Measurements from ENCODE around the gene TMEM217. TPM values are rescaled to one million over a fixed set of nuclear protein-coding genes. Genes with fewer than 3 reads are reported as not detected.
"Not testable (repeated sequence)": the region's sequence is repeated elsewhere in the genome, so short reads cannot be mapped to it uniquely, and the experiment has no call there.

Gene TMEM217
- total RNA-seq, 1 experiment from 2014 or later = 2.4 TPM

DNA sequence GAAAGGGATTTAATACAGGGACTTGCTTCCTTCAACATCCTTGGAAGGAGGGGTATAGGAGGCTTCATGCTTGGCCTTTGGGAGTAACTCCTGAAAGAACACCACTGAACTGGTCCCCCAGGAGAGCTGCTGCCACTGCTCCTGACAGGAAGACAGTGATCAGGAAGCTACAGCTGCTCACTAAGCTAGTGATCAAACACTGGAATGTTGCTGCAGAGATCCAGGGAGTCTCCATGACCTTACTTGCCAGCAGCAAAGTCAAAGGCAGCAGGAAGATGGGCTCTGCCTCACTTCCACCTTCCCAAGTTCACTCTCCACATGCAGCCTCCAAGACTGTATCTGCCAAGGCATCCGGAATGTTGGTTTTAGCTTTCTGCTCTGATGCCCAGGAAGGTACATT lies 56.2 kb downstream of the TMEM217 start:
- H3K79me2 ChIP-seq (ENCODE audit: low read length) = no peaks in the 10 kb centered on the region
- CTCF ChIA-PET = no interaction called here
- H4K20me1 ChIP-seq (ENCODE audit: low read length) = no peaks in the 10 kb centered on the region
- H3K4me1 ChIP-seq (ENCODE audit: insufficient read depth, low read length) = peaks cover 10% of the 10 kb centered on the region; the same call in 1 of the 2 replicates
- no peak for DNase-seq
- H3F3A ChIP-seq (ENCODE audit: low read length, unreplicated experiment) = no peaks in the 10 kb centered on the region
- no peaks in the 10 kb centered on the region for H3K9me3 ChIP-seq (ENCODE audit: low read length)
- H2AFZ ChIP-seq (ENCODE audit: low read length) = no peak overlapping the region
- BruUV-seq (replicated peaks) = no TSS peak
- ATAC-seq = no peak
- no peak overlapping the region for H3K9ac ChIP-seq (ENCODE audit: low read length)
- no peak overlapping the region for H3K4me2 ChIP-seq (ENCODE audit: low read length)
- intact Hi-C loops (cut with micrococcal nuclease) = loop anchor here (10.0 kb wide), 1 partner anchor 317 kb away; the partner anchor contains the start of gene C6orf89
- POLR2A ChIA-PET (ENCODE audit: unreplicated experiment) = no interaction called here
- TF ChIP-seq CTCF (conservative IDR thresholded peaks at IDR 0.05; ENCODE audit: low read depth, low read length) = no peak
- no peak for TF ChIP-seq EZH2 (IDR thresholded peaks at IDR 0.05; ENCODE audit: low read length, unreplicated experiment)
- no peak for TF ChIP-seq EZH2phosphoT487 (IDR thresholded peaks at IDR 0.05; ENCODE audit: borderline replicate concordance, low read length)
- no peak overlapping the region for H3K27ac ChIP-seq (ENCODE audit: low read length)
- no peak overlapping the region for H3K4me3 ChIP-seq (ENCODE audit: low read length)
- no peaks in the 10 kb centered on the region for H3K36me3 ChIP-seq (ENCODE audit: low read depth, low read length)
- no peaks in the 10 kb centered on the region for H3K27me3 ChIP-seq (ENCODE audit: low read length)
- H3K9me2 ChIP-seq (replicated peaks; ENCODE audit: low read length) = no peaks in the 10 kb centered on the region

DNA sequence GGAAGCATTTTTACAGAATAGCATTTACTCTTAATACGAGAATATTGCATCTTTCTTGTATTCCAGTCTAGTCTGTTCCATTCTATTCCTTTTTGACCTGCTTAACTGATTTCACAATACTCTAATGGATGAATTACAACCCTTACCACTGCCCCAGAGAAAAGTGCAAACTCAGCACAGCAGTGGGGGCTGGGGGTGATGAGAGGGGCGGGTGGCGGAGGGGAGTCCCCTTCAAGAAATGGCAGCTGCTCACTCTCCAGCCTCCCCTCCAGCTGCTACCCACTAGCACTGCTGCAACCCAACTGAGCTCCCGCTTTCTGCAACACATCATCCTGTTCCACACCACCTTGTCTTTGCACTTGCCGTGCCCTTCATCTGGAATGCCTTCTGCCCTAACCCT lies 57.9 kb downstream of the TMEM217 start:
- H3K79me2 ChIP-seq (ENCODE audit: low read length) = no peaks in the 10 kb centered on the region
- H3K27ac ChIP-seq (ENCODE audit: low read length) = no peak overlapping the region
- H3K9ac ChIP-seq (ENCODE audit: low read length) = no peak overlapping the region
- DNase-seq (no peak), ATAC-seq (no peak)
- ChIA-PET CTCF (no interaction called here), POLR2A (ENCODE audit: unreplicated experiment) (no interaction called here)
- no peaks in the 10 kb centered on the region for H3K36me3 ChIP-seq (ENCODE audit: low read depth, low read length)
- peaks cover 10% of the 10 kb centered on the region; the same call in 1 of the 2 replicates for H3K4me1 ChIP-seq (ENCODE audit: insufficient read depth, low read length)
- H3K27me3 ChIP-seq (ENCODE audit: low read length) = no peaks in the 10 kb centered on the region
- BruUV-seq (replicated peaks) = no TSS peak
- no peaks in the 10 kb centered on the region for H3K9me3 ChIP-seq (ENCODE audit: low read length)
- intact Hi-C loops (cut with micrococcal nuclease) = loop anchor here (10.0 kb wide), 1 partner anchor 315 kb away; the partner anchor contains the start of gene C6orf89
- H3K9me2 ChIP-seq (replicated peaks; ENCODE audit: low read length) = no peaks in the 10 kb centered on the region
- no peak overlapping the region for H2AFZ ChIP-seq (ENCODE audit: low read length)
- no peak overlapping the region for H3K4me2 ChIP-seq (ENCODE audit: low read length)
- no peak overlapping the region for H3K4me3 ChIP-seq (ENCODE audit: low read length)
- H3F3A ChIP-seq (ENCODE audit: low read length, unreplicated experiment) = no peaks in the 10 kb centered on the region
- TF ChIP-seq EZH2phosphoT487 (IDR thresholded peaks at IDR 0.05; ENCODE audit: borderline replicate concordance, low read length) (no peak), EZH2 (IDR thresholded peaks at IDR 0.05; ENCODE audit: low read length, unreplicated experiment) (no peak), CTCF (conservative IDR thresholded peaks at IDR 0.05; ENCODE audit: low read depth, low read length) (no peak)
- no peaks in the 10 kb centered on the region for H4K20me1 ChIP-seq (ENCODE audit: low read length)

DNA sequence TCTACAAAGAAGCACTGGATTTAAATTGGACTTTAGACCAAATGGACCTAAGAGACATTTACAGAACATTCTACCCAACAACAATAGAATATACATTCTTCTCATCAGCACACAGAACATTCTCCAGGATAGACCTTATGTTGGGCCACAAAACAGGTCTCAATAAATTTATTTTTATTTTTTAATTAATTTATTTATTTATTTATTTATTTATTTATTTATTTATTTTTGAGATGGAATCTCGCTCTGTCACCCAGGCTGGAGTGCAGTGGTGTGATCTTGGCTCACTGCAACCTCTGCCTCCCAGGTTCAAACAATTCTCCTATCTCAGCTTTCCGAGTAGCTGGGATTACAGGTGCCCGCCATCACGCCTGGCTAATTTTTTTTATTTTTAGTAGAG lies 61.5 kb downstream of the TMEM217 start:
- ATAC-seq; H3K9me3 ChIP-seq (ENCODE audit: low read length); DNase-seq; H4K20me1 ChIP-seq (ENCODE audit: low read length); POLR2A ChIA-PET (ENCODE audit: unreplicated experiment); H2AFZ ChIP-seq (ENCODE audit: low read length); H3K9ac ChIP-seq (ENCODE audit: low read length); BruUV-seq (replicated peaks); H3K36me3 ChIP-seq (ENCODE audit: low read depth, low read length); CTCF ChIA-PET; intact Hi-C loops (cut with micrococcal nuclease); H3K9me2 ChIP-seq (replicated peaks; ENCODE audit: low read length); H3K27me3 ChIP-seq (ENCODE audit: low read length); H3K27ac ChIP-seq (ENCODE audit: low read length); H3K4me1 ChIP-seq (ENCODE audit: insufficient read depth, low read length); H3K79me2 ChIP-seq (ENCODE audit: low read length); H3K4me3 ChIP-seq (ENCODE audit: low read length); H3K4me2 ChIP-seq (ENCODE audit: low read length); H3F3A ChIP-seq (ENCODE audit: low read length, unreplicated experiment): not testable (repeated sequence)

GRCh38 chr6:37194886-37195285 lies 63.1 kb downstream of the TMEM217 start:
- POLR2A ChIA-PET (ENCODE audit: unreplicated experiment) = interaction anchor here (0.6 kb wide), 1 partner anchor 45 kb away, joined by 5 read pairs; no protein-coding TSS in a partner anchor
- H3K9ac ChIP-seq (ENCODE audit: low read length); H3K79me2 ChIP-seq (ENCODE audit: low read length); ATAC-seq; H3K36me3 ChIP-seq (ENCODE audit: low read depth, low read length); H2AFZ ChIP-seq (ENCODE audit: low read length); H3K9me3 ChIP-seq (ENCODE audit: low read length); intact Hi-C loops (cut with micrococcal nuclease); H3K27me3 ChIP-seq (ENCODE audit: low read length); H3K9me2 ChIP-seq (replicated peaks; ENCODE audit: low read length); CTCF ChIA-PET; H3K4me1 ChIP-seq (ENCODE audit: insufficient read depth, low read length); H3K4me2 ChIP-seq (ENCODE audit: low read length); BruUV-seq (replicated peaks); H3K4me3 ChIP-seq (ENCODE audit: low read length); H3F3A ChIP-seq (ENCODE audit: low read length, unreplicated experiment); DNase-seq; H3K27ac ChIP-seq (ENCODE audit: low read length); H4K20me1 ChIP-seq (ENCODE audit: low read length): not testable (repeated sequence)
